HepG2 (cell line): ENCODE data around the gene ARHGAP45. TPM values are rescaled to one million over a fixed set of nuclear protein-coding genes. Genes with fewer than 3 reads are reported as not detected.

Experiments
- ARHGAP35 ChIP-seq: sonication (generic); formaldehyde crosslinking; IDR thresholded peaks from 2 replicates; pipeline ENCODE4 v1.9.0; 2022; ENCODE audit warnings: mild to moderate bottlenecking, inconsistent platforms, moderate library complexity, missing genetic modification reagents, borderline replicate concordance
- ARID3A ChIP-seq: IDR thresholded peaks from 2 replicates; pipeline ENCODE4 v1.6.1; 2012; ENCODE audit warnings: low read depth, low read length, improper control_type of control experiment
- DR1 ChIP-seq: sonication (generic); formaldehyde crosslinking; IDR thresholded peaks from 2 replicates; pipeline ENCODE4 v1.8.0; 2021; ENCODE audit warnings: mild to moderate bottlenecking, missing genetic modification reagents, inconsistent platforms
- FOXA3 ChIP-seq: IDR thresholded peaks from 2 replicates; pipeline ENCODE4 v1.6.1; 2016; ENCODE audit warnings: missing genetic modification reagents, missing compliant biosample characterization
- HMGXB4 ChIP-seq, 2 experiments: sonication (generic) in 1 of 2; formaldehyde crosslinking in 1 of 2; IDR thresholded peaks; 2 replicates each; pipeline versions ENCODE4 v1.4.0 to v1.6.1; 2018 to 2020; ENCODE audit warnings: missing genetic modification reagents in 2 of 2, borderline replicate concordance in 1 of 2, low read depth in 1 of 2, mild to moderate bottlenecking in 1 of 2, missing biosample characterization in 1 of 2
- JUNB ChIP-seq: sonication (generic); formaldehyde crosslinking; IDR thresholded peaks from 2 replicates; pipeline ENCODE4 v1.8.0; 2022; ENCODE audit warnings: missing genetic modification reagents, mild to moderate bottlenecking, borderline replicate concordance
- JUND ChIP-seq: sonication (generic); formaldehyde crosslinking; IDR thresholded peaks from 2 replicates; pipeline ENCODE4 v1.8.0; 2022; ENCODE audit warnings: mild to moderate bottlenecking, missing genetic modification reagents
- MTA1 ChIP-seq: sonication (generic); formaldehyde crosslinking; IDR thresholded peaks from 2 replicates; pipeline ENCODE4 v1.4.0; 2020; ENCODE audit warnings: missing genetic modification reagents, mild to moderate bottlenecking, borderline replicate concordance
- NFIC ChIP-seq: IDR thresholded peaks from 2 replicates; pipeline ENCODE4 v1.6.1; 2012; ENCODE audit warnings: mild to moderate bottlenecking, low read length, inconsistent platforms
- RAD21 ChIP-seq: fragments of 450-650 bp; formaldehyde crosslinking; IDR thresholded peaks from 2 replicates; pipeline ENCODE4 v1.5.0; 2020; ENCODE audit warnings: mild to moderate bottlenecking
- RXRB ChIP-seq: IDR thresholded peaks from 2 replicates; pipeline ENCODE4 v1.6.1; 2016; ENCODE audit warnings: borderline replicate concordance, missing genetic modification reagents, missing compliant biosample characterization
- SATB2 ChIP-seq: sonication (generic); formaldehyde crosslinking; IDR thresholded peaks from 2 replicates; pipeline ENCODE4 v1.5.0; 2020; ENCODE audit warnings: missing genetic modification reagents
- SKI ChIP-seq: fragments of 450-650 bp; IDR thresholded peaks from one replicate; pipeline ENCODE4 v1.6.1; 2018; ENCODE audit warnings: mild to moderate bottlenecking; ENCODE audit not compliant: partially characterized antibody
- TCF12 ChIP-seq, 2 experiments: fragments of 450-650 bp in 1 of 2; sonication (generic) in 1 of 2; formaldehyde crosslinking in 1 of 2; IDR thresholded peaks; 2 replicates each; pipeline versions ENCODE4 v1.6.1 to v1.8.0; 2017 to 2022; ENCODE audit warnings: antibody characterized with exemption in 1 of 2, mild to moderate bottlenecking in 1 of 2, missing genetic modification reagents in 1 of 2, moderate library complexity in 1 of 2
- ZNF225 ChIP-seq: sonication (generic); formaldehyde crosslinking; IDR thresholded peaks from 2 replicates; pipeline ENCODE4 v1.4.0; 2020; ENCODE audit warnings: mild to moderate bottlenecking, missing genetic modification reagents
- ZNF256 ChIP-seq: sonication (generic); formaldehyde crosslinking; conservative IDR thresholded peaks from 2 replicates; pipeline ENCODE4 v1.4.0; 2020; ENCODE audit warnings: missing genetic modification reagents
- ZNF550 ChIP-seq: sonication (generic); formaldehyde crosslinking; IDR thresholded peaks from 2 replicates; pipeline ENCODE4 v1.4.0; 2020; ENCODE audit warnings: mild to moderate bottlenecking, missing genetic modification reagents, borderline replicate concordance
- ZNF704 ChIP-seq: sonication (generic); formaldehyde crosslinking; IDR thresholded peaks from 2 replicates; pipeline ENCODE4 v1.8.1; 2023; ENCODE audit warnings: mild to moderate bottlenecking, inconsistent platforms, moderate library complexity, missing genetic modification reagents, borderline replicate concordance
- ZNF891 ChIP-seq: sonication (generic); formaldehyde crosslinking; IDR thresholded peaks from 2 replicates; pipeline ENCODE4 v1.5.0; 2020; ENCODE audit warnings: mild to moderate bottlenecking, missing genetic modification reagents
- polyA plus RNA-seq, 8 experiments: library from polyadenylated mRNA; depleted of rRNA in 3 of 8; stranded (reverse) in 7 of 8; unstranded in 1 of 8; fragments of >200 nt; fragmentation: Illumina TruSeq in 4 of 8; extraction: Trizol in 4 of 8; gene quantifications; 2 replicates each; pipeline versions ENCODE4 v1.2.1 to v1.2.3, GENCODE V29; 2011 to 2016; ENCODE audit warnings: low read depth in 4 of 8, missing spikeins in 1 of 8, mixed read lengths in 1 of 8; ENCODE audit not compliant: insufficient read depth in 1 of 8
- total RNA-seq, 5 experiments: library from RNA; depleted of rRNA; stranded (reverse); fragments of >200 nt; fragmentation: Illumina TruSeq; extraction: Trizol; gene quantifications; 2 replicates each; pipeline ENCODE4 v1.2.3, GENCODE V29; 2016; ENCODE audit warnings: low read depth in 1 of 5
- TF ChIP-seq, protein P1 (sequence below): sonication (generic); formaldehyde crosslinking; IDR thresholded peaks from 2 replicates; pipeline ENCODE4 v1.5.0; 2020; ENCODE audit warnings: missing genetic modification reagents

The ARHGAP45 gene
- total and polyA plus RNA-seq, 2 of the 13 experiments (the other 11 are each of a cell fraction or from before 2014, with no cell fraction given) = 0.84 to 32.0 TPM

DNA sequence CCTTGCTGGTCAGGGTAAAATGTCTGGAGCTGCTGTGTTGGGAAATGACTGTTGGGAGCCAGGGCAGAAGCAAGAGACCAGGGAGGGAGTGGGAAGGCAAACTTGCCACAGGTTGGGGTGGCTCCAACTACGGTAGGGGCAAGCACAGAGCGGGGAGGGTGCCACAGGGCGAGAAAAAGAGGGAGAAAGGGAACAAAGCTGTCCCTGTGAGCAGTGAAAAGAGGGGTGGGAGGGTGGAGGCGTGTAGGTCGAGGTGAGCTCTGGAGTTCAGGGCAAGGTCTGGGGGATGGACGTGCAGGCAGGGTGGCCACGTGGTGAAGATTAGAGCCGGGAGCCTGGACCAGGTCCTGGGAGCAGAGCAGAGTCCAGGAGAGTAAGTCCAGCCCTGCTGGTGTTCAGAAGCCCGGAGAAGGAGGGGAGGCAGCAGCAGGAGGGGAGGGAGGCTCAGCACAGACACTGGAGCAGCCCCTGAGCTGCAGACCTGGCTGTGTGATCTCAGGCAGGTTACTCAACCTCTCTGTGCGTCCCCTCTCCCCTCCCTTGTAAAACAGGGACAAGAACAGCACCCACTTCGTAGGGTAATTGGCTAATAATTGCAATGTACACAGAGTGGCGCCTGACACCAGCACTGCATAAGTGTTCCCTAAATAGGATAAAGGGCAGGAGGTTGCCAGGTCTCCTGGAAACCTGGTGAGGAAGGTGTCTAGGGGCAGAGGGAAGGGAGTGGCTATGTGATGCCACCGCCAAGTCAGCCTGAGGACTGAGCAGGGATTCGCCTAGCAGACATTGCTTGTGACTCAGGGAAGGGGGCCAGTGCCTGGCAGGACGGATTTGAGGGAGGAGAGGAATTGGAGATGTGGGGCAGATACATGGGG, 31.4 kb downstream of the ARHGAP45 start (continued):
- TF ChIP-seq, protein P1, sequence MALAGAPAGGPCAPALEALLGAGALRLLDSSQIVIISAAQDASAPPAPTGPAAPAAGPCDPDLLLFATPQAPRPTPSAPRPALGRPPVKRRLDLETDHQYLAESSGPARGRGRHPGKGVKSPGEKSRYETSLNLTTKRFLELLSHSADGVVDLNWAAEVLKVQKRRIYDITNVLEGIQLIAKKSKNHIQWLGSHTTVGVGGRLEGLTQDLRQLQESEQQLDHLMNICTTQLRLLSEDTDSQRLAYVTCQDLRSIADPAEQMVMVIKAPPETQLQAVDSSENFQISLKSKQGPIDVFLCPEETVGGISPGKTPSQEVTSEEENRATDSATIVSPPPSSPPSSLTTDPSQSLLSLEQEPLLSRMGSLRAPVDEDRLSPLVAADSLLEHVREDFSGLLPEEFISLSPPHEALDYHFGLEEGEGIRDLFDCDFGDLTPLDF = no peak
- TF ChIP-seq ZNF891 (CRISPR knock-in tag) (no peak; the same call in 1 of the 2 replicates), ZNF256 (no peak), NFIC (no peak), RAD21 (CRISPR knock-in tag) (peak; percentile 54; the same call in 1 of the 2 replicates), ZNF704 (CRISPR knock-in tag) (no peak), SKI (no peak), ARHGAP35 (CRISPR knock-in tag) (no peak), RXRB (CRISPR knock-in tag) (peak; percentile 54; the same call in 1 of the 2 replicates), FOXA3 (CRISPR knock-in tag) (peak; percentile 31; the same call in 1 of the 2 replicates), JUND (no peak), HMGXB4 (CRISPR knock-in tag; IDR thresholded peaks at IDR 0.05; ENCODE audit: borderline replicate concordance in 1 of 2, low read depth in 1 of 2) (no peak; a peak in 1 of 4 replicates), DR1 (CRISPR knock-in tag) (no peak; the same call in 1 of the 2 replicates), ARID3A (no peak), JUNB (0 out of 2 replicates have a peak, but pooled peaks have one; percentile 49), TCF12 (IDR thresholded peaks at IDR 0.05) (no peak), TCF12 (CRISPR knock-in tag; IDR thresholded peaks at IDR 0.05) (no peak), MTA1 (CRISPR knock-in tag) (peak; percentile 88), ZNF225 (CRISPR knock-in tag) (no peak), ZNF550 (no peak), SATB2 (CRISPR knock-in tag) (no peak)
